HG03159 (cell line): ENCODE data around the gene ATG4C.
"Not testable (repeated sequence)": the region's sequence is repeated elsewhere in the genome, so short reads cannot be mapped to it uniquely, and the experiment has no call there.

Source experiments
- ATAC-seq: cut with Tn5 transposase; IDR thresholded peaks from one replicate; pipeline ENCODE4 v1.9.1; 2021; ENCODE audit warnings: mild to moderate bottlenecking, moderate library complexity; ENCODE audit not compliant: unreplicated experiment

Gene ATG4C

DNA sequence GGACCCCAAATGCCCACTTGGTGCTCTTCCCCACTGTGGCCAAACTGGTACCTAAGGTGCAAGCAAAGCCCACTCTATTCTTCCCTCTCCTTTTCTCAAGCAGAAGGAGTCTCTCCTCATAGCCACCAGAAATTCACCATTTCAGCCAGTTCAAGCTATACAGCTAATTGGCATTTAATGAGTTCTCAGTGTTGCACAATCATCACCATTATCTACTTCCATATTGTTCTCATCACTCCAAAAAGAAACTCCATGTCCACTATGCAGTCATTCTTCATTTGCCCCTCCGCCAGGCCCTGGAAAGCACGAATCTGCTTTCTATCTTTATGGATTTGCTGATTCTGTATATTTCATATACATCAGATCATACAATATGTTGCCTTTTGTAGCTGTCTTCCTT, 9.9 kb upstream of the ATG4C start:
- no peak for ATAC-seq

DNA sequence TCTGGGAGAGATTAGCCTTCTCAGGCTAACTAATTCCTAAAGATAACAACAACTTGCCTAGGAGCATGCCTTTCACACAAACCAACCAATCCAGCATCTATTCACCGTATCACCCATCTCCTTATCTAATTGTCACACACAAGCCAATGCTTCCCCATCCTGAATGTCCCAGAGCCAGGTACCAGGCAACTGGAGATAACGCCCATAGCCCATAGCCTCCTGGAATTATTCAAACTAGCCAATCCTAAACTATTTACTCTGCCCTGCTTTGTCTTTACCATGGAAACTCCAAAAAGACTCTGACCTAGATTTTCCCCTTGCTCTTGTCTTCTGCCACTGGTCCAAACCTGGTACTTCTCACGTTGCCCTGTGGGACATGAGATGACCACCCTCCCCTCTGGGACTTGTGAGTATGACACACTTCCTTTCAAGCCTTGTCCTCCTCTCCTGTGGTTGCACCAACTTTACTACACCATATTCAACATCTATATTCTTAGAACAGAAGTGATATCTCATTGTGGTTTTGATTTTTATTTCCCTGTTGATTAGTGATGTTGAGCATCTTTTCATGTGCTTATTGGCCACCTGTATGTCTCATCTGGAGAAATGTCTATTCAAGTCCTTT, 8.8 kb upstream of the ATG4C start:
- ATAC-seq: no peak

DNA sequence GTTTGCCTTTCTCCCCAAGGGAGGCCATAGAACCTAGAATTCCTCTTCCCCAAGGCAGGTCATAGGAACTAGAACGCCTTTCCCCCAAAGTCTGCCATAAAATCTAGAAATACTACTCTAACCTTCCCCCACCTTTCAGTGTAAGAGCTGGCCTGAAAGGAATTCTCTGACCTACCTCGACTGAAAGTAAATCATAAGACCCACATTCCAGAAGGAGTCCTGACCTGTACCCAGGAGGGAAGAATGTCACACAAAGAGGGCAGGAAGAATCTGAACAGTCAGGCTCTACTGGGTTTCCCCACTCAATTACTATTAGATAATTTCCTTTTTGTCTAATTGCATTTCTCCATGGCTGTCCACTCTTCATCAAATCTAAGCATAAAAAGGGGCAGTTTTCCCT, 5.7 kb upstream of the ATG4C start:
- no peak for ATAC-seq

DNA sequence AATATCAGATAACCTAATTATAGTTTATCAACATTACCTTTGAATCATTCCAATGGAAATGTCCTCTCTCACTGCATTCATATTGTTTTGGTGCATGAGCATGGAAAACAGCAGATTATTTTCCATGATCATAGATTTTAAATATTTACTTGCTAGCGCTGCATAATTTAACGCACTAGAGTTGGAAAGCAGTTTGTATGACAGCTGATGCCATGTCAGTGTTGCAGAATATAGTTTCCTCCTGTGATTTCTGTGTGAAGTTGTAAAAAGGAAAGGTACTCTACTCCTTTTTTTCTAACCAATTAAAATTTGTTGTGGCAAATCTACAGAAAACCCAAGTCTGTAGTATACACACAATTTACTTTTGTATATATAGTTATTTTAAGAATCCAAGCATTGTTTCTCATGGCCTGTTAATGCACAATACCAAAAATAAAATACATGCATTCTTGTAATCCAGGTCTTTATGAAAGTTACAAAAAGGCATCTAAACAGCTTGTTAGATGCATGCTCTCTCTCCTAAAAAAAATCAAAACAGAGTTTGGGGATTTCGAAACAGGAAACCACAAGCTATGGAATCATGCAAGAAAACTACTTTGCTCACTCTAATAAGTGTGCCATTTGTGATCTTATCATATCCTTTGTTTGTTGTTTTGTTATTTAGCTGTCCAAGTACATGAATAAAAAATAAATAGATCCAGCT, 1.9 kb upstream of the ATG4C start:
- no peak for ATAC-seq

GRCh38 chr1:62782544-62783212, 1.3 kb upstream of the ATG4C start:
- ATAC-seq: not testable (repeated sequence)

DNA sequence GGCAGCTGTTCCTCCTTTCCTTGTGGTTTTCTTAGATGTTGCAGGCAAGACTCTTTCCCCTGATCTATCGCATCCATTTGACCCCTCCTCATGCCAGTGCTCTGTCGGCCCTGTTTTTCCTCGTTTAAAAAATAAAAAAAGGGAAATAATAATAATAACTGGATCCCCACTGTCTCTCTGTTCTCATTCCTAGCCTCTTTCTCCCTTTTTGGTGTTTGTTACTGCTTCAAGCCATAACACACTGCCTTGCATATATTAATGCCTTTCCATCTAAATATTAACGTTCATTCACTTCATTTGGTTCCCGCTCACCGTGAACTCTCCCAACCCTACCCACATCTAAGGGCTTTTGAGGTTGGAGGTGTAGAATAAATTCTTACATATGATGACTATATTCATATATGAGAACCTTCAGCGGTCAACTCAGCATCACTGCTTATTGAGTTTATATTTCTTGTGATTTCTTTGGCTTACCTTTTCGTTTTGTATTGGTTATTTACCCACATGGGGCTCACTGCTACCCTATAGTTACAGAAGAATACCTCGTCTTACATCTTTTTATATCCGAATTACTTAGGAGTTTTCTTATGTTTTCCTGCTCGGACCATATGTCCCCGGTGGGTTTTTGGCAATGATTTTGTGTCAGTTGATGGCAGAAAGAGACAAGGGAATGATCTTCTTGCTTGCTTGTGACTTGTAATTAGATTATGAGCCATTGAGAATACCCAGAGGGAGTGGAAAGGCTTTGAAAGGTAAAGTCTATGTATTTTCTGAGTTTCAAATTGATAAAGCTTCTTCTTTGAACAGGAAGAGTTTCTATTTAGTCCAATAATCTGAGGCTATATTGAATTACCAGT, 805 bp downstream of the ATG4C start:
- peak; percentile 21 for ATAC-seq

DNA sequence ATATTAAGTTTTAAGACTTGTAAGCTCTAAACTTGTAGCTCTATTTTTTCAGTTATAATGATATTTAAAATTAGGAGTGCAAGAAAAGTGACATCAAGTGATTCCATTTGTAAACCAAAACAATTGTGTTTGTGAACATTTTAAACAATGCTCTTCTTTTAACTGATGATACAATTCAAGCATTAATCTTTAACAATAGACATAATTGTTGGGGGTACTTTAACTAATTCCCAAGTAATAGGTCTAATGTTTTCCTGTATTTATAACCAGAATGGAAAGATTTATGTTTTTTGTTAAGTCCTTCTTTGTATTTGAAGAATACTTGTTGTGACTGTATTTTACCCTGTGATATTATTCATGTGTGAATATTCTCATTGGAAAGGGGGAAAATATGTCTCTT, 6.8 kb downstream of the ATG4C start:
- no peak for ATAC-seq

DNA sequence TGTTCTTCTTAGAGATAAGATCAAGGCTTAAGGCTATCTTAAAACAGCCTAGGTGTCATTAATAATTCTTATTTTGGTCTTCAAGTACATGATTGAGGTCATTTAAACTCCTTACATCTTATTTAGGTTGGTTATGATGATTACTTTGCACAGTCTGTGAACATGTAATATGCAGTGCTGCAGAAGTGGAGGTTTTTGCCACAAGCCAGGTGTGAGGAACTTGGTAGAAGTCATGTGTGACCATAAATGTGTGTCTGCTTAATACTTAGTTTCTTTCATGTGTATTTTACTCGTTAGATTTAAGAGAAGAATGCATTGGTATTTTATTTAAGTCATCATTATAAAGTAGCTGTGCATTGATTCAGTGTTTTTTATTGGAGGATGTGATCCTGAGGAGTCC, 10.1 kb downstream of the ATG4C start:
- no peak for ATAC-seq

DNA sequence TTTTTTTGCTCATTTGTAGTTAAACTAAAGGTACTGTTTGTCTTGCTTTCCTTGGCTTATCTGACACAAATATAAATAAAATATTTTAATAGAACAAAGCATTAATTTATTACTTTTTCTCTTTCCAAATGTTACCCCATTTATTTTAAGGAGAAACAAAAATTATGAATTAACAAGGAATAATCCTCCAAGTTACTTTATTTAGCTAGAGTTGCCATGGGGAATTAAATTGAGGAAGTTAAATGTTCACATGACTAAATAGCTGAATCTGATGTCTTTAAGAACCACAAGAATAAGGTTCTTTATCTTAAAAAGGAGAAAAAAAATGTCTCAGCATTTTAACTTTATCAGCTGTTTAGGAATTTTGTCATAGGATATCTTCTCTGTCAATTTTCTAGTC, 12.3 kb downstream of the ATG4C start:
- ATAC-seq: no peak

DNA sequence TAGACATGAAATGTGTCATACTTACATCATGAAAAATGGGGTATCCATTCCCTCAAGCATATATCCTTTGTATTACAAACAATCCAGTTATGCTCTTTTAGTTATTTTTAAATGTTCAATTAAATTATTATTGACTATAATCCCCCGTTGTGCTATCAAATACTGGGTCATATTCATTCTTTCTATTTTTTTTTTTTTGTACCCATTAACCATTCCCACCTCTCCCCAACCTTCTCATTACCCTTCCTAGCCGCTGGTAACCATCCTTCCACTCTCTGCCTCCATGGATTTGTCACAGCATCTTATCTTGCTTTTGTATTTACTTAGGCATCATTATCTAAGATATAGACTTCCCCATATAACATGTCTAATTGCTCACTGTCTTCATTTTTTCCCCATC, 15.8 kb downstream of the ATG4C start:
- no peak for ATAC-seq

GRCh38 chr1:62800281-62800680, 16.3 kb downstream of the ATG4C start:
- ATAC-seq: peak; percentile 34

GRCh38 chr1:62800825-62801306, 16.9 kb downstream of the ATG4C start:
- peak; percentile 100 for ATAC-seq

DNA sequence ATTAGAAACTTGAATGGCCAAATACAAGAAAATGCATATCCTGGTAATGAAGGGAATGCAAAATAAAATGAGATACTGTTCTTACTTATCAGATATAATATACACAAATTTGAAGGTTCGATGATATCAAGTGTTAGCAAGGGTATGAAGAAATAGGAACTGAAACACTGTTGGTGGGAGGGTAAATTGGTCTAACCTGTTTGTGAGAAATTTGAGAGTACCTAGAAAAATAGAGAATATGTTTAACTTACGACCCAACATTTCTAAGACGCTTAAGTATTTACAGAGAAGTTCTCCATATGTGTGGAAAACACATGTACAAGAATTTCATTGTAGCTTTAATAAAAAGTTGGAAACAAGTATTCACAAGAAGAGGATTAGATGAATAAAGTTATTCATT, 25.9 kb downstream of the ATG4C start:
- ATAC-seq: peak; percentile 56

- ATAC-seq: peak; percentile 91
Measured at GRCh38 chr1:62810420-62811274, 26.7 kb downstream of the ATG4C start.

- ATAC-seq: no peak
Measured at GRCh38 chr1:62823556-62823955, 39.6 kb downstream of the ATG4C start.

DNA sequence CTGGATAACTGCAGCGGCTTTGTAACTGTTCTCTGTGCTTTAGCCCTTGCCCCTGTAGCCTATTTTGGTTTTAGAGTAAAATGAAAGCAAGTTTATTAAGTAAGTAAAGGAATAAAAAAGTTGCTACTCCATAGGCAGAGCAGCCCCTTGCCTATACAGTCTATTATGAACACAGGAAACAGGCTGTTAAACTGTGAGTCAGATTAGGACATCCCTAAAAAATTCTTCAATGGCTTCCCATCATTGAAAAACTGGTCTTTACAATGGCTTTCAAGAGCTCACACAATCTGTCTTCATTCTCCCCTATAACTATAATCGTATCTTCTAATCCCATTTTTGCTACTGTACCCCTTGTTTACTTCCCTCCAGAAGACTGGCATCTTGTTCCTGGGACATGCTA, 43.0 kb downstream of the ATG4C start:
- no peak for ATAC-seq

- not testable (repeated sequence) for ATAC-seq
Measured at GRCh38 chr1:62827786-62828185, 43.9 kb downstream of the ATG4C start.

- ATAC-seq: no peak
Measured at GRCh38 chr1:62832276-62832675, 48.3 kb downstream of the ATG4C start.

- ATAC-seq: no peak
Measured at GRCh38 chr1:62833529-62833928, 49.6 kb downstream of the ATG4C start.

DNA sequence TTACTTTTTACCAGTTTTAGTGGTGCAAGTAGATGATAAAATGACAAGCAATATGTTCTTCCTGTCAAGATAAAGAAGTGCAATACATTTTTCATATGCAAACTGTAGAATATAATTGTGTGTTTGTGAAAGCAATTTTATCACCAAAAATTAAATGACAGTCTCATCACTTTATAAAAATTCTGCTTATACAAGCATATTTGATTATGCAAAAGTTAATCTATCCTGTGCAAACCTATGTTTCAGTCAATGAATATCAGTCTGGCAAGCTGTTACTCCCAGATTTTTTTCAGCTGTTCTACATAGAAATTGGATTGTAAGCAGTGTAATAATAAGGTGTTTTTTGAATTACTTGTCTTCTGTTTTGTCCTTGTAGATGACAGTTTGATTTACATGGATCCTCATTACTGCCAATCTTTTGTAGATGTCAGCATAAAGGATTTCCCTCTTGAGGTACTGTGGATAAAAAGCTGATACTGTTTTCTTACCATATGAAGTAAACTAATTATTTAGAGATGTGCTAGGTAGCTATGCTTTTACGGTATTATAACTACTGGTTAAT, 50.5 kb downstream of the ATG4C start:
- no peak for ATAC-seq
